ENCODE measurements around the gene ZCWPW1. TPM values are rescaled to one million over a fixed set of nuclear protein-coding genes. Genes with fewer than 3 reads are reported as not detected.

The ZCWPW1 gene
- total and polyA plus RNA-seq, 10 of the 15 experiments (the other 5 are each of a cell fraction or from before 2014, with no cell fraction given): 1.3 to 4.4 (median 3.7) TPM

- Histone ChIP-seq H3K9ac (ENCODE audit: control insufficient read depth, insufficient read depth, low read length) (no peak overlapping the region), H3K4me1 (ENCODE audit: control insufficient read depth, insufficient read depth, low read length) (no peaks in the 10 kb centered on the region), H4K20me1 (ENCODE audit: control insufficient read depth, insufficient read depth) (no peaks in the 10 kb centered on the region), H2AFZ (ENCODE audit: control insufficient read depth, low read depth, low read length) (no peak overlapping the region), H3K4me3 (no peak overlapping the region), H3K27ac (ENCODE audit: control insufficient read depth, insufficient read depth) (no peak overlapping the region), H3K27me3 (replicated peaks in 1 of 2; ENCODE audit: control insufficient read depth in 2 of 2, insufficient read depth in 2 of 2, low read length in 1 of 2) (no peaks in the 10 kb centered on the region), H3K4me2 (ENCODE audit: control insufficient read depth, insufficient read depth) (no peak overlapping the region), H3K36me3 (ENCODE audit: control insufficient read depth in 2 of 2, insufficient read depth in 2 of 2, low read length in 1 of 2) (peaks cover 4 to 6% of the 10 kb centered on the region in 2 experiments; a peak in 3 of 4 replicates), H3K9me3 (replicated peaks; ENCODE audit: control insufficient read depth, insufficient read depth, low read length) (no peaks in the 10 kb centered on the region), H3K79me2 (ENCODE audit: control insufficient read depth, insufficient read depth, low read length) (0 out of 2 replicates have a peak, but pooled peaks cover 3% of the 10 kb centered on the region)
- TF ChIP-seq, protein P1, sequence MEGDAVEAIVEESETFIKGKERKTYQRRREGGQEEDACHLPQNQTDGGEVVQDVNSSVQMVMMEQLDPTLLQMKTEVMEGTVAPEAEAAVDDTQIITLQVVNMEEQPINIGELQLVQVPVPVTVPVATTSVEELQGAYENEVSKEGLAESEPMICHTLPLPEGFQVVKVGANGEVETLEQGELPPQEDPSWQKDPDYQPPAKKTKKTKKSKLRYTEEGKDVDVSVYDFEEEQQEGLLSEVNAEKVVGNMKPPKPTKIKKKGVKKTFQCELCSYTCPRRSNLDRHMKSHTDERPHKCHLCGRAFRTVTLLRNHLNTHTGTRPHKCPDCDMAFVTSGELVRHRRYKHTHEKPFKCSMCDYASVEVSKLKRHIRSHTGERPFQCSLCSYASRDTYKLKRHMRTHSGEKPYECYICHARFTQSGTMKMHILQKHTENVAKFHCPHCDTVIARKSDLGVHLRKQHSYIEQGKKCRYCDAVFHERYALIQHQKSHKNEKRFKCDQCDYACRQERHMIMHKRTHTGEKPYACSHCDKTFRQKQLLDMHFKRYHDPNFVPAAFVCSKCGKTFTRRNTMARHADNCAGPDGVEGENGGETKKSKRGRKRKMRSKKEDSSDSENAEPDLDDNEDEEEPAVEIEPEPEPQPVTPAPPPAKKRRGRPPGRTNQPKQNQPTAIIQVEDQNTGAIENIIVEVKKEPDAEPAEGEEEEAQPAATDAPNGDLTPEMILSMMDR (IDR thresholded peaks at IDR 0.05 in 2 of 3, conservative IDR thresholded peaks at IDR 0.05 in 1 of 3; ENCODE audit: control insufficient read depth in 2 of 3, extremely low read depth in 1 of 3, insufficient read depth in 1 of 3, low read depth in 3 of 3, low read length in 3 of 3): peak in 2 of 3 experiments; percentile 33 to 36; a peak in 2 of 6 replicates
- TF ChIP-seq RAD21 (IDR thresholded peaks at IDR 0.05; ENCODE audit: insufficient read depth, low read depth, low read length): 0 out of 2 replicates have a peak, but pooled peaks have one; percentile 5
- TF ChIP-seq NFIC (IDR thresholded peaks at IDR 0.05; ENCODE audit: low read depth, low read length): no peak
- intact Hi-C loops (cut with micrococcal nuclease; ENCODE audit: unreplicated experiment) (no loop called here), in situ Hi-C loops (cut with MboI) (loop anchor here (25.0 kb wide), 1 partner anchor 221 kb away; the partner anchor contains the start of gene GIGYF1)
- peak; percentile 58 for ATAC-seq
- BruUV-seq (replicated peaks): no TSS peak
- no peak for FAIRE-seq
- DNase-seq (ENCODE audit: low read depth, low spot score): no peak
- RAD21 ChIA-PET (ENCODE audit: unreplicated experiment): interaction anchor here (0.9 to 1.4 kb wide), 4 partner anchors 19 to 146 kb away, joined by 3 to 6 read pairs (median 4); partner anchors contain the start of gene MOSPD3
- CTCF ChIA-PET: interaction anchor here (0.6 to 1.6 kb wide), 8 partner anchors 12 to 123 kb away, joined by 3 to 7 read pairs (median 3); no protein-coding TSS in a partner anchor
- POLR2A ChIA-PET: no interaction called here
- WGBS (ENCODE audit: insufficient coverage, insufficient replicate concordance, low lambda C conversion rate, missing lambda C conversion rate): 91% methylated on average over 7 of the region's 17 CpGs
- SMC1A ChIA-PET (ENCODE audit: uncharacterized antibody, unreplicated experiment): interaction anchor here (0.7 to 1.5 kb wide), 5 partner anchors 10 to 233 kb away, joined by 3 to 7 read pairs (median 4); no protein-coding TSS in a partner anchor
Observed at GRCh38 chr7:100465702-100466311, 37.3 kb upstream of the ZCWPW1 start.
